GM20431 (cell line): ENCODE data around the gene SCAPER.
"Not testable (repeated sequence)": the region's sequence is repeated elsewhere in the genome, so short reads cannot be mapped to it uniquely, and the experiment has no call there.

Experiments
- in situ Hi-C: fragments of 300-500 bp; cut with MseI, MboI; formaldehyde crosslinking; loops from one replicate; pipeline ENCODE4 v1.15.0; 2020; ENCODE audit warnings: low sequenced_read_pairs; ENCODE audit not compliant: unreplicated experiment

Gene SCAPER

DNA sequence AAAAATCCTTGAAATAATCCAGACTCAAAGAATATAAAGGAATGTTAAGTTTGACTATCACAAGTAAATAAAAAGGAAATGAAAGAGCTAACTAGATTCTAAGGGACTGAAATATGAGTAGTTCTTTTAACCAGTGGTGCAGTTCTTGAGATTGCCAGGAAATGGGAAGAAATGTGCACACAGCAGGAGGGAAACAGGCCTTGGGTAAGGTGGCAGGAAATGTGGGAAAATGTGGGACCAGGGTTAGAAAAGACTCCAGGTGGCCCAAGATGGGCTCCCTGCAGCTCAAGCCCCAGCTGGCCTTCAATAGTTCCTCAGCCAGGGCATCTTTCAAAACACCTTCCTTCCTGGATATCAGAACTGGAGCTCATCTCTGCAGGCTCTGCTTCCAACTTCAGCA, 387.2 kb downstream of the SCAPER start:
- in situ Hi-C loops = no loop called here

DNA sequence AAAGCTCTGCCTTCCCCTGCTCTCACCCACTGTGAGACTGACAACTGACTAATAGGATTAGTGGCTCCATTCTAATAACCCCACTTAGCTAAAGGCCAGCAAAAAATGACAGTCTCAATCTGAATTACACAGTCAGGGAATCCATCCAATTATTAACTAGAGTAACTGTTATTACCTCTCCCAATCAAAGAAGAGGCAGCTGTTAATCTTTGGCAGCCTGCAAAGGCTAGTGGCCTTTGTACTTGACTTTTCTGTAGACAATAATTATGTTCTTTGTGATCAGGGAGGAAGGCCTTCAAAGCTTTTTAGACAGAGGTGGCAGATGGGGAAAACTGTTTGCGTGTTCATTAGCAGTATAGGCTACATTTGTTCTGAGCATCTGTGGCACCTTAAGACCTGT, 390.9 kb downstream of the SCAPER start:
- in situ Hi-C loops = no loop called here

DNA sequence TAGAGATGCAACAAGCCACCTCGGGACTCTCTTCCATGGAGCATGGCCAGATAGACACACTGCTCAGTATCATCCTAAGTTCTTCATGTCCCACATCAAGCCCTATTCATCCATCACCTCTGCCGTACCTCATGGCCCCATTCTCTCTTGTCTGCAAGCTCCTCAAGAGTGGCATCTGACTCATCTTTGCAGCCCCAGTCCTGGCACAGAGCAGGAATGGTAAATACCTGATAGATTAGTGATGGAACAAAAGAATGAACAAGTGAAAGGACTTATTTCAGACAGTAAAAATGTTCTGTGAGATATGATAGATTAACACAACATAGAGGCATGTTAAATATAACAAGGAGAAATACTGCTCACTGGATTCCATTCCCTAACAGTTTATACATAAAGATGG, 392.2 kb downstream of the SCAPER start:
- in situ Hi-C loops = no loop called here

GRCh38 chr15:76510663-76511062, 394.5 kb downstream of the SCAPER start:
- in situ Hi-C loops = not testable (repeated sequence)

GRCh38 chr15:76503804-76504203, 401.3 kb downstream of the SCAPER start:
- in situ Hi-C loops = no loop called here

GRCh38 chr15:76503121-76503520, 402.0 kb downstream of the SCAPER start:
- in situ Hi-C loops = no loop called here

DNA sequence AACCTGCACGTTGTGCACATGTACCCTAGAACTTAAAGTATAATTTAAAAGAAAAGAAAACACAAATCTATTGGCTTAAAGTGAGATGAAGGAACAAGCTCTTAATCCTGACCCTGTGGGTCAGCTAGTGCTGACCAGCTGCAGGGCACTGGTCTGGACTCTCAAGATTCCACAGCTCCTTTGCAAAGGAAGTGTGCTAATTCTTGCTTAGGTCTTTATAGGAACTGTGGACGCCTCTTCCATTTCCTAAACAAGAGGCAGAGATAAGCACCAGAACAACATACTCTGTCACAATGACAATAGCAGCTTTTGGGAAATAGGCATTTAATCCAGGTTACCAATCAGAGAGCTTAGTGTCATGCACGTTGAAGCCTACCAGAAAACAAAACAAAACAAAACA, 402.5 kb downstream of the SCAPER start:
- in situ Hi-C loops = no loop called here

GRCh38 chr15:76502185-76502584, 403.0 kb downstream of the SCAPER start:
- in situ Hi-C loops = not testable (repeated sequence)

DNA sequence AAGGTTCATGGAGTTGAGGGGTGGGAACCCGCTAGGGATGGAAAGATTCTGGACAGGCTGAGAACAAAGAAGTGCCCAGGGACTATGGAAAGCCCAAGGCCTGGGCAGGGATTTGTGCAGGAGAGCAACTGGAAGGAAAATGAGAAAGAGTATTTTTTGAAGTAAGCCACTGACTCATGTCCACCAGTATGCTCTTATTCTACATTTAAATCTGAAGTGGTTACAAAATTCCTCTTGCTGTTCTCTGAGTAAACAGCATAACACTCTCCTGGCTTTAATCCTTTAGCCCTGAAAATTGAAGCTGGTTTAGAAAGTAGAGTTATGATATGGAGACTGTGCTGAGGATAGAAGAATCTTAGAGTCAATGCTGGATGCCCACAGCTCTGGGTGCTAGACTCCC, 403.4 kb downstream of the SCAPER start:
- in situ Hi-C loops = no loop called here

- in situ Hi-C loops = no loop called here
Measured at GRCh38 chr15:76501011-76501410, 404.1 kb downstream of the SCAPER start.

- in situ Hi-C loops = no loop called here
Measured at GRCh38 chr15:76495487-76495886, 409.7 kb downstream of the SCAPER start.

DNA sequence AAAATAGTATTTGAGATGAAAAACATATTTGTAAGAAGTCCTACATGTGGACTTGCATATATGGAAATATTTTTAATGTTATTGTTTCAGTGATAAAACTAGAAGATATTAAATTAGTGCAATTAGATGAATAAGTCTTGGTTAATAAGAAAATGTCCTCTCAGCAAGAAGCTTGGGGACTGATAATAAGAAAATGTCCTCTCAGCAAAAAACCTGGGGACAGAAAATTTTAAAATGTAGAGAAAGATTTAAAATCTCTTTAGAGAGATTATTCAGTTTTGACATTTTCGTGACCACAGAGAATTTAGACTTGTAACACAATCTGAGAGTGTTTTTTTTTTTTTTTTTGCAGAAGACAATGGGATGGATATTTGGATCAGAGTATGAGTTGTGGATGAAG, 412.6 kb downstream of the SCAPER start:
- in situ Hi-C loops = no loop called here

DNA sequence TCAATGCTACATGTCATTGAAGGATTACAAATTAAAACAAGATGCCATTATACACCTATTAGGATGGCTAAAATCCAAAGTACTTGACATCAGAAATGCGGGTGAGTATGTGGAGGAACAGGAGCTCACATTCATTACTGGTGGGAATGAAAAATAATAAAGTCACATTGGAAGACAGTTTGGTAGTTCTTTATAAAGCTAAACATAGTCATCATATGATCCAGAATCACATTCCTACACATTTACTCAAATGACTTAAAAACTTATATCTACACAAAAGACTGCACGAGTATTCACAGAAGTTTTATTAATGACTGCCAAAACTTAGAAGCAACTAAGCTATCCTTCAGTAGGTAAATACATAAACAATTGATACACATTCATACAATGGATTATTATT, 421.4 kb downstream of the SCAPER start:
- in situ Hi-C loops = no loop called here

- in situ Hi-C loops = no loop called here
Measured at GRCh38 chr15:76483018-76483417, 422.1 kb downstream of the SCAPER start.

- in situ Hi-C loops = no loop called here
Measured at GRCh38 chr15:76480267-76480666, 424.9 kb downstream of the SCAPER start.

- in situ Hi-C loops = no loop called here
Measured at GRCh38 chr15:76470691-76471090, 434.4 kb downstream of the SCAPER start.

DNA sequence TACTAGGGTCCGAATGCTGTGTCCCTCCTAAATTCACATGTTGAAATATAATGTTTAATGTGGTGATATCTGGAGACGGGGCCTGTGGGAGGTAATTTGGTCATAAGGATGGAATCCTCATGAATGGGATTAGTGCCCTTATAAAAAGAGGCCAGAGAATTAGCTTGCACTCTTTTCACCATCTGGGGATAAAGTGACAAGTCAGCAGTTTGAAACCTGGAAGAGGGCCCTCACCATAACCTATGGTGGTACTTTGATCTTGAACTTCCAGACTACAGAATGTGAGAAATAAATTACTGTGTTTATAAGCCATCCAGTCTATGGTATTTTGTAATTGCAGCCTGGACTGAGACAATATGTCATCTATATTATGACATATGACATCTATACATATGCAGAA, 436.4 kb downstream of the SCAPER start:
- in situ Hi-C loops = no loop called here

GRCh38 chr15:76467136-76467535, 438.0 kb downstream of the SCAPER start:
- in situ Hi-C loops = no loop called here

- in situ Hi-C loops = no loop called here
Measured at GRCh38 chr15:76465728-76466127, 439.4 kb downstream of the SCAPER start.

GRCh38 chr15:76464247-76464646, 440.9 kb downstream of the SCAPER start:
- in situ Hi-C loops = no loop called here

DNA sequence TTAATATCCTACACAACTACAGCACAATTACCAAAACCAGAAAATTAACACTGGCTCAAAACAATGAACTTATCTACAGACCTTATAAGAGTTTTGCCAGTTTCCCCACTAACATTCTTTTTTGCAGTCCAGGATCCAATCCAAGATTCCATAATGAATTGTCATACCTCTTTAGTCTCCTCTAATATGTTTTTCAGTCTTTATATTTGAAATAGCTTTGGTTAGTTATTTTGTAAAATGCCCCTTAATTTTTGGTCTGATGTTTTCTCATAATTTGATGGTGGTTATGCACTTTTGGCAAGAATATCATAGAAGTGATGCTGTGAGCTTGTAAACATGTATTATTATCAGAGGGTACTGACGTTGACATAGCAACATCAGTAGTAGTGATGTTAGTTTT, 444.3 kb downstream of the SCAPER start:
- in situ Hi-C loops = no loop called here

DNA sequence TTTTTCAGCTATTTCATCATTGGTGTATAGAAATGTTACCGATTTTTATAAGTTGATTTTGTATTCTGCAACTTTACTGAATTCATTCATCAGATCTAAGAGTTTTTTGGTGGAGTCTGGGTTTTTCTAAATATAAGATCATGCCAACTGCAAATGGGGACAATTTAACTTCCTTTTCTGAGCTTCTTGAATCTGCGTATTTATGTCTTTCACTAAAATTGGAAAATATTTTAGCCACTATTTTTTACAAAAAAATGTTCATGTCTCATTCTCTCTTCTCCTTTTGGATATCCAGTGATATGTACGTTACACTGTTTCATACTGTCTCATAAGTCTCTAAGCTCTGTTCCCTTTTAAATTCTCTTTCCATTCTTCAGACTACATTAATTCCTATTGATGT, 444.8 kb downstream of the SCAPER start:
- in situ Hi-C loops = no loop called here

DNA sequence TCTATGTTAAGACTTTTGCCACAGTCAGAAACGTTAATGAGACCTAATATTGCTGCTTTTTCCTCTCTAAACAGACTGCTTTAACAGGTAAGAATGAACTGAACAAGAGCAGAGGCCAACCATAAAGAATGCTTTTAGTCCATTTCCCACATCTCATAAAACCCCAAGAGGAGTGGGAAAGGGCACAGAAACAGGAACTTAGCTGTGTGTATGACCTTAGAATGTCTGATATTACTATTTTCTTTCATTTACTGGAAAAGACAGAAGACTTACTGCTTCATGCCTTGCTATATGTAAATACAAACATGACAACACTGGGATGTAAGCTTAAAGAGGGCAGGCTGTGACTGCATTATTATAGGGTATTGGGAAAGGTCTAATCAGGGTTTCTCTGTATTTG, 453.6 kb downstream of the SCAPER start:
- in situ Hi-C loops = no loop called here
